ENCODE measurements around the gene WWOX.

The WWOX gene

DNA sequence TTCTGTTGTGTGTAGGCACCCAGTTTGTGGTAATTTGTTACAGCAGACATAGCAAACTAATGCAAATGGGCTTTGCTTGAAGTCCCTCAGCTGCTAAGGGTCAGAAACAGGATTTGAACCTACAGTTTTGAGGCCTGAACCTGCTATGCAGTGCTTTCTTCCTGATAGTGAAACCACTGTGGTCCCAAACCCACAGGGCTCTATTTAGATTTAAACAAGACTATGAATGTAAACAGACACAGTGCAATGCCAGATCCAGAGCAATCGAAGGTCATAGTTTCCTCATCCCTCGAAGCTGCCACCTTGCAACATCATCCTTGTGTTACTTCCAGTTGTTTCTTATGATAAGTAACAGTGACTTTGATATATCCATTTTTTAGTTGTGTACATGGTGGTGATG, 630.2 kb downstream of the WWOX start:
- TF ChIP-seq, protein P1, sequence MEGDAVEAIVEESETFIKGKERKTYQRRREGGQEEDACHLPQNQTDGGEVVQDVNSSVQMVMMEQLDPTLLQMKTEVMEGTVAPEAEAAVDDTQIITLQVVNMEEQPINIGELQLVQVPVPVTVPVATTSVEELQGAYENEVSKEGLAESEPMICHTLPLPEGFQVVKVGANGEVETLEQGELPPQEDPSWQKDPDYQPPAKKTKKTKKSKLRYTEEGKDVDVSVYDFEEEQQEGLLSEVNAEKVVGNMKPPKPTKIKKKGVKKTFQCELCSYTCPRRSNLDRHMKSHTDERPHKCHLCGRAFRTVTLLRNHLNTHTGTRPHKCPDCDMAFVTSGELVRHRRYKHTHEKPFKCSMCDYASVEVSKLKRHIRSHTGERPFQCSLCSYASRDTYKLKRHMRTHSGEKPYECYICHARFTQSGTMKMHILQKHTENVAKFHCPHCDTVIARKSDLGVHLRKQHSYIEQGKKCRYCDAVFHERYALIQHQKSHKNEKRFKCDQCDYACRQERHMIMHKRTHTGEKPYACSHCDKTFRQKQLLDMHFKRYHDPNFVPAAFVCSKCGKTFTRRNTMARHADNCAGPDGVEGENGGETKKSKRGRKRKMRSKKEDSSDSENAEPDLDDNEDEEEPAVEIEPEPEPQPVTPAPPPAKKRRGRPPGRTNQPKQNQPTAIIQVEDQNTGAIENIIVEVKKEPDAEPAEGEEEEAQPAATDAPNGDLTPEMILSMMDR (IDR thresholded peaks at IDR 0.05; ENCODE audit: control extremely low read depth, extremely low read depth, low read depth, missing control alignments) = no peak
- ChIA-PET CTCF (no interaction called here), POLR2A (no interaction called here)
- no peak for DNase-seq (ENCODE audit: extremely low spot score)

DNA sequence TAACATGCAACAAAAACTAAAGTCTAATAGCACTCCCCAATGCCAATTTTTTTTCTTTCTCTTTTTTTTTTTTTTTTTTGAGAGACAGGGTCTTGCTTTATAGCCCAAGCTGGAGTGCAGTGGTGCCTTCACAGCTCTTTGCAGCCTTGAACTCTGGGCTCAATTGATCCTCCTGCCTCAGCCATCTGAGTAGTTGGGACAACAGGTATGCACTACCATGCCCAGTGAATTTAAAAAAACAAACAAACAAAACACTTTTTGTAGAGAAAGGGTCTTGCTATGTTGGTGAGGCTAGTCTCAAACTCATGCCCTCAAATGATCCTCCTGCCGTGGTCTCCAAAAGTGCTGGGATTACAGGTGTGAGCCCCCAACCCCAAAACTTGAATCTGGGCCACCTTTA, 632.3 kb downstream of the WWOX start:
- no peak for DNase-seq (ENCODE audit: extremely low spot score)
- TF ChIP-seq, protein P1 (IDR thresholded peaks at IDR 0.05; ENCODE audit: control extremely low read depth, extremely low read depth, low read depth, missing control alignments) = no peak
- ChIA-PET CTCF (no interaction called here), POLR2A (no interaction called here)

DNA sequence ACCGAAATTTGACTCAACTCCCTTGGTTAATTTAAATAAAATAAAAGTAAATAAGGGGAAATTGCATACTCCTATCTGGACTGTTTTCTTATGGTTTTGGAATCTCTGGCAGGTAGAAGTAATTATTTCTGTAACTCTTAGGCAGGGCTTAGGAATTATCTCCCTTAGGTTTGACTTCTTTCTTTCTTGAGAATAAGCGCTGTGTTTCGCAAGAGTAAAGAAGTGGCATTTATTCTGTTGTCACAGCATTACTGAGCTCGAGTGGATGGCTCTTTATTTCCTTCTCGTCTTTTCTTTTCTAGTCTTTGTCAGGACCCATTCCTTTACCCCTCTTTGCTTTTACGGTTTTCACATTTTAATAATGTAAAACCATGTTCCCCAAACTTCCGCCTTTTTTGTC, 633.2 kb downstream of the WWOX start:
- POLR2A ChIA-PET = no interaction called here
- TF ChIP-seq, protein P1 (IDR thresholded peaks at IDR 0.05; ENCODE audit: control extremely low read depth, extremely low read depth, low read depth, missing control alignments) = no peak
- no peak for DNase-seq (ENCODE audit: extremely low spot score)
- CTCF ChIA-PET = interaction anchor here (1.4 kb wide), 1 partner anchor 15 kb away, joined by 6 read pairs; no protein-coding TSS in a partner anchor

DNA sequence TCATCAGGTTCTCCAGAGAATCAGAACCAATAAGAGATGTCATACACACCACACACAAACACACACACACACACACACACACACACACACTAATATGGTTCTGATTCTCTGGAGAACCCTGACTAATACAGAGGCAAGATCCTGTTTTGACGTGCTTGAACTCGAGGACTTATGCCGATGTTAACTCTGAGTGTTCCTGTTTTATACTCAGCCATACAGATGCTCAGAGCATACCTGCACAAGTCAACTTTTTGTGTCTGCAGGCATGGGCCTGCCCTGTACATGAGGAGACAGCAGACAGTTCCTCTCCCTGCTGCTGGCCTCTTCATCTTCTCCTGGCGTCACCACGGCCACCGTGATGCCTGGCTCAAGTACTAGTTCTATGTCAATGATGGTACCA, 635.9 kb downstream of the WWOX start:
- ChIA-PET CTCF (no interaction called here), POLR2A (no interaction called here)
- no peak for DNase-seq (ENCODE audit: extremely low spot score)
- TF ChIP-seq, protein P1 (IDR thresholded peaks at IDR 0.05; ENCODE audit: control extremely low read depth, extremely low read depth, low read depth, missing control alignments) = no peak

DNA sequence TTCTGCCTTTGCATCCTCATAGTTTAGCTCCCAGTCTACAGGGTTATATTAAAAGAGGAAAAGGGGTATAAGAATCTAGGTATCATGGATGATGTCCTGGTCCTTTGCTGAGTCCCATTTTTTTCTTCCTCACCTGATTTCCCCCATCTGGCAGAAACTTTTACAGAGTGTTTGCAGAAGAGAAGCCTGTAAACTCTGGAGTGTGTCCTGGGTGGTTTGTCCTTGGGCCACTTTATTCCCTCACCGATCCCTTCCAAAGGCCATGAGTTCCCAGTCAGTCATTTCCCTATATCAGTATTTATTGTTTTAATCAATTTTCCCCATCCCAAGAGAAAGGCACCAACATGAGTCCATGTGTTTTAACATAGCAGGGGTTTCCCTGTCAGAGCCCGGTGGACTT, 638.2 kb downstream of the WWOX start:
- CTCF ChIA-PET = no interaction called here
- TF ChIP-seq, protein P1 (IDR thresholded peaks at IDR 0.05; ENCODE audit: control extremely low read depth, extremely low read depth, low read depth, missing control alignments) = no peak
- POLR2A ChIA-PET = no interaction called here
- DNase-seq (ENCODE audit: extremely low spot score) = no peak

DNA sequence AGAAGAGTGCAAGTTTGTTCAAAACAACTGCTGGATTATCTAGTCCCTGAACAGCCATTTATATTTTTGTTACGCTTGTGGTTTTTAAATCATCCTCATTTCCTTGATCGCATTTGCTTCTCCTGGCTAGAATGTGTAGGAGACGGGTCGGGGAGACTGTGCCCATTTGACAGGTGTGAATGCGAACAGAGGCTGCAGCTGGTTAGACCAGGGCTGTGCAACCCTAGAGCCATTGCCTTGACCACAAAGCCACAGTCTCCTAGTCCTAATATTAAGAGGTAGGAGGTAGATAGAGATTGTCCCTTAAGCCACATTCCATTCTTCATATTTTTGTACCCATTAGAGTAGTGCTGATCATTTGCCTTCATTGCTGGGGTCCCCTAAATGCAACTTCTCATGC, 639.1 kb downstream of the WWOX start:
- TF ChIP-seq, protein P1 (IDR thresholded peaks at IDR 0.05; ENCODE audit: control extremely low read depth, extremely low read depth, low read depth, missing control alignments) = no peak
- DNase-seq (ENCODE audit: extremely low spot score) = no peak
- CTCF ChIA-PET = no interaction called here
- POLR2A ChIA-PET = no interaction called here

DNA sequence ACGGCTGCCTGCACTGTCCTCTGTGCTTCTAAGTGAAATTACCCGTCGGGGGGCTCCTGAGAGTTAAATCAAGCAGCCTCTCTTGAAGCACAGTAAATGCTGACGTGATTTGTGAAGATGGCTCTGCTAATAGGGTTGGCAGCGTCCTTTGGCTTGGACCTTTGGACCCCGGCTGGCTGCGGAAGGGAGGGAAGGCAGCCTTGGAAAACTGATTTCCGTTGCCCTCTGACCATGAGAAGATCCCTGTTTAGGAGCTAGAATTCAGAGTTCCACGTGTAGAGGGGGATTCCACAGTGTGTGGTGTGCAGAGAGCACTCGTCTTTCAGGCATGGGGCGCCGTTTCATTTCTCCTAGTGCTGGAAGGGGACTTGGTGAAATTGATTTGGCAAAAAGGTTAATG, 640.8 kb downstream of the WWOX start:
- TF ChIP-seq, protein P1 (IDR thresholded peaks at IDR 0.05; ENCODE audit: control extremely low read depth, extremely low read depth, low read depth, missing control alignments) = no peak
- POLR2A ChIA-PET = no interaction called here
- no peak for DNase-seq (ENCODE audit: extremely low spot score)
- CTCF ChIA-PET = no interaction called here
